ENCODE results near the gene FILIP1. TPM values are rescaled to one million over a fixed set of nuclear protein-coding genes. Genes with fewer than 3 reads are reported as not detected.

FILIP1 gene
- total RNA-seq, 1 experiment from 2014 or later, result not detected

DNA sequence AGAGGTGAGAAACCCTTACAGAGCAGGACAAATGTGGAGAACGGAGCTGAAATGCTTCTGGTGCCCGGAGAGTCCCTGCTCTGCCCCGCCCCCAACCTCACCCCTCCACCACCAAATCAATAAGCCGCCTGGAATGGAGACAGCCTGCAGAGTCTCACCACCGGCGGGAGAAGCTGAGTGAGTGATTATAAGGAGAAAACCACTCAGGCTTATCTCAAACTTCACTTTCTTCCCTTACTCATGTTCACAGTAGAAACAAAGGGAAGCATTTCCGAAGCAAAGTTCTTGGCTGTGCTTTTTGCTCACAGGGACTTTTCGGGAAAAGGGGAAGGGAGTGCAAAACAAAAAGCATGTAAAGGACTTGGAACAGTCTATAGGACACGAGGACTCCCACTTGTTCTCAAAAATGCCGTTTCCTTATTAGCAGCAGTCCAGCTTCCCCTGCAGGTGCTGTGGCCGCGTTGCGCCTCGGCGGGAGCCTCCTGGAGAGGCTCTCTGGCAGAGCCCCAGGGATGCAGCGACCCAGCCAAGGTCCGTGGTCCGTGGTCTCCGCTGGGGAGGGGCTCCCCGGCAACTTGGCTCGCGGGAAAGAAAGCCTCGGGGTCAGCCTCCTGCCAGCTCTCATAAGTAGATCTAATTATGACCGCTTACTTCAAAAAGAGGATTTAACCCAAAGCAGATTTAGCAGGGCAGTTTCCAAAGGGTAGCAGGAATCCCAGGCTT lies 144.2 kb downstream of the FILIP1 start:
- Histone ChIP-seq H3K9me2 (replicated peaks; ENCODE audit: low read length) (no peaks in the 10 kb centered on the region), H3K4me1 (ENCODE audit: insufficient read depth, low read length) (no peaks in the 10 kb centered on the region), H3K79me2 (ENCODE audit: low read length) (no peaks in the 10 kb centered on the region), H3K4me2 (ENCODE audit: low read length) (no peak overlapping the region), H3K9ac (ENCODE audit: low read length) (no peak overlapping the region), H3K27ac (ENCODE audit: low read length) (no peak overlapping the region), H2AFZ (ENCODE audit: low read length) (no peak overlapping the region), H4K20me1 (ENCODE audit: low read length) (no peaks in the 10 kb centered on the region), H3F3A (ENCODE audit: low read length, unreplicated experiment) (no peaks in the 10 kb centered on the region), H3K9me3 (ENCODE audit: low read length) (no peaks in the 10 kb centered on the region), H3K4me3 (ENCODE audit: low read length) (no peak overlapping the region), H3K36me3 (ENCODE audit: low read depth, low read length) (no peaks in the 10 kb centered on the region), H3K27me3 (ENCODE audit: low read length) (no peaks in the 10 kb centered on the region)
- ChIA-PET CTCF (no interaction called here), POLR2A (ENCODE audit: unreplicated experiment) (no interaction called here)
- intact Hi-C loops (cut with micrococcal nuclease), result no loop called here
- ATAC-seq, result no peak
- BruUV-seq (replicated peaks), result no TSS peak
- no peak for DNase-seq
- TF ChIP-seq, protein P1, sequence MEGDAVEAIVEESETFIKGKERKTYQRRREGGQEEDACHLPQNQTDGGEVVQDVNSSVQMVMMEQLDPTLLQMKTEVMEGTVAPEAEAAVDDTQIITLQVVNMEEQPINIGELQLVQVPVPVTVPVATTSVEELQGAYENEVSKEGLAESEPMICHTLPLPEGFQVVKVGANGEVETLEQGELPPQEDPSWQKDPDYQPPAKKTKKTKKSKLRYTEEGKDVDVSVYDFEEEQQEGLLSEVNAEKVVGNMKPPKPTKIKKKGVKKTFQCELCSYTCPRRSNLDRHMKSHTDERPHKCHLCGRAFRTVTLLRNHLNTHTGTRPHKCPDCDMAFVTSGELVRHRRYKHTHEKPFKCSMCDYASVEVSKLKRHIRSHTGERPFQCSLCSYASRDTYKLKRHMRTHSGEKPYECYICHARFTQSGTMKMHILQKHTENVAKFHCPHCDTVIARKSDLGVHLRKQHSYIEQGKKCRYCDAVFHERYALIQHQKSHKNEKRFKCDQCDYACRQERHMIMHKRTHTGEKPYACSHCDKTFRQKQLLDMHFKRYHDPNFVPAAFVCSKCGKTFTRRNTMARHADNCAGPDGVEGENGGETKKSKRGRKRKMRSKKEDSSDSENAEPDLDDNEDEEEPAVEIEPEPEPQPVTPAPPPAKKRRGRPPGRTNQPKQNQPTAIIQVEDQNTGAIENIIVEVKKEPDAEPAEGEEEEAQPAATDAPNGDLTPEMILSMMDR (conservative IDR thresholded peaks at IDR 0.05; ENCODE audit: low read depth, low read length), result no peak
- TF ChIP-seq EZH2 (IDR thresholded peaks at IDR 0.05; ENCODE audit: low read length, unreplicated experiment), result no peak
- TF ChIP-seq EZH2phosphoT487 (IDR thresholded peaks at IDR 0.05; ENCODE audit: borderline replicate concordance, low read length), result no peak

DNA sequence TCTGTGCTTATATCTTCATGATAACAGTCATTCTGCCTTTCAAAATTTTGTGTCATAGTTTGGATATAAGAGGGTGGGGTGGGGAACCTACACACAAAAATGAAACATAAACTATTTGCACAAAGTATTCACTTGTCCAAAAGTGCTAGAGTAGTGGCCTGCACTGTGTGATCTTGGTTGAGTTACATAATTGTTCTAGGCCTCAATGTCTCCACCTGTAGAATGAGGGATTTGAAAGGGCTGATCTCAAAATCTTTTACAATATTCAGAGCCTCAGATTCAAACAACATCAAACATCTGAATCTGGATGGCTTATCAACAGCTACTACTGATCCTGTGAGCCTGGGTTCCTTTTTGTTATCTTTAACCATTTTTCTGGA lies 144.7 kb downstream of the FILIP1 start:
- intact Hi-C loops (cut with micrococcal nuclease), result no loop called here
- H3K27me3 ChIP-seq (ENCODE audit: low read length), result no peaks in the 10 kb centered on the region
- ChIA-PET CTCF (no interaction called here), POLR2A (ENCODE audit: unreplicated experiment) (no interaction called here)
- no peaks in the 10 kb centered on the region for H3K79me2 ChIP-seq (ENCODE audit: low read length)
- ATAC-seq (no peak), DNase-seq (no peak)
- no peak overlapping the region for H2AFZ ChIP-seq (ENCODE audit: low read length)
- H3K4me2 ChIP-seq (ENCODE audit: low read length), result no peak overlapping the region
- H3F3A ChIP-seq (ENCODE audit: low read length, unreplicated experiment), result no peaks in the 10 kb centered on the region
- H4K20me1 ChIP-seq (ENCODE audit: low read length), result no peaks in the 10 kb centered on the region
- H3K9me2 ChIP-seq (replicated peaks; ENCODE audit: low read length), result no peaks in the 10 kb centered on the region
- no peaks in the 10 kb centered on the region for H3K4me1 ChIP-seq (ENCODE audit: insufficient read depth, low read length)
- H3K9ac ChIP-seq (ENCODE audit: low read length), result no peak overlapping the region
- no peaks in the 10 kb centered on the region for H3K36me3 ChIP-seq (ENCODE audit: low read depth, low read length)
- no peaks in the 10 kb centered on the region for H3K9me3 ChIP-seq (ENCODE audit: low read length)
- TF ChIP-seq EZH2 (IDR thresholded peaks at IDR 0.05; ENCODE audit: low read length, unreplicated experiment) (no peak), EZH2phosphoT487 (IDR thresholded peaks at IDR 0.05; ENCODE audit: borderline replicate concordance, low read length) (no peak)
- TF ChIP-seq, protein P1 (conservative IDR thresholded peaks at IDR 0.05; ENCODE audit: low read depth, low read length), result no peak
- no peak overlapping the region for H3K27ac ChIP-seq (ENCODE audit: low read length)
- BruUV-seq (replicated peaks), result no TSS peak
- H3K4me3 ChIP-seq (ENCODE audit: low read length), result no peak overlapping the region

DNA sequence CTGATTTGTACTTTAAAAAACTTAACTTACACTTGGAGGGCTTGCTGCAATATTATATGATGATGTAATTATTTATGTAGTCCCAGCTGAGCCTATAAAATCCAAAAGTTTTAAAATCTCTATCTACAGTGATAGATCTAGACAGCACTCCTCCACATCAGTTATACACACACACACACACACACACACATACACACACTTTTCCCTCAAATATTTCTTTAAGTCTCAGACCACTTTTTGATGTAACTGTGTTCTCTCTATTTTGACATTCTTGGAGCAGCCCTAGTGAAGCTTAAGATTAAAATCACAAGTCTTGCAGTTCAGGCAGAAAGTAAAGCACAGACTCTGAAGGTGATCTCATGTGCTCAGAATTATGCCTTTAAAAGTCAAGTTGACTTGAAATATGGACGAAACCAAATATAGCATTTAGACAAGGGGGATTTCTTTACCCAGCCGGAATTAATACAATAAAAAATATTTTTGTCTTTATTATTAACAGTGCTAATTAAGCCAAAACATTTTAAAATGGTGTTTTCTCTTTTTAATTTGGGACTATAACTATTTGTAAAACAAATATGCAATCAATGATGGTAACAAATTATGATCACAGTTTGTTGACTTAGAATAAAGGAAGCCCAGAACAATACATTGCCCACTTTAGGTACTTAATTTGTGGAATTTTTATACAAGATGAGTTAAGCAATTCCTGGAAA lies 145.5 kb downstream of the FILIP1 start:
- H3K4me1 ChIP-seq (ENCODE audit: insufficient read depth, low read length), result no peaks in the 10 kb centered on the region
- H3K27me3 ChIP-seq (ENCODE audit: low read length), result no peaks in the 10 kb centered on the region
- H3K9me3 ChIP-seq (ENCODE audit: low read length), result no peaks in the 10 kb centered on the region
- H3K9ac ChIP-seq (ENCODE audit: low read length), result no peak overlapping the region
- no peaks in the 10 kb centered on the region for H4K20me1 ChIP-seq (ENCODE audit: low read length)
- intact Hi-C loops (cut with micrococcal nuclease), result no loop called here
- no peaks in the 10 kb centered on the region for H3K79me2 ChIP-seq (ENCODE audit: low read length)
- H3K4me2 ChIP-seq (ENCODE audit: low read length), result no peak overlapping the region
- DNase-seq, result no peak
- no peaks in the 10 kb centered on the region for H3F3A ChIP-seq (ENCODE audit: low read length, unreplicated experiment)
- no peaks in the 10 kb centered on the region for H3K9me2 ChIP-seq (replicated peaks; ENCODE audit: low read length)
- CTCF ChIA-PET, result no interaction called here
- no peak overlapping the region for H2AFZ ChIP-seq (ENCODE audit: low read length)
- TF ChIP-seq EZH2 (IDR thresholded peaks at IDR 0.05; ENCODE audit: low read length, unreplicated experiment) (no peak), EZH2phosphoT487 (IDR thresholded peaks at IDR 0.05; ENCODE audit: borderline replicate concordance, low read length) (no peak)
- TF ChIP-seq, protein P1 (conservative IDR thresholded peaks at IDR 0.05; ENCODE audit: low read depth, low read length), result no peak
- no peaks in the 10 kb centered on the region for H3K36me3 ChIP-seq (ENCODE audit: low read depth, low read length)
- ATAC-seq, result no peak
- BruUV-seq (replicated peaks), result no TSS peak
- H3K27ac ChIP-seq (ENCODE audit: low read length), result no peak overlapping the region
- POLR2A ChIA-PET (ENCODE audit: unreplicated experiment), result no interaction called here
- H3K4me3 ChIP-seq (ENCODE audit: low read length), result no peak overlapping the region
